GM12873 (cell line): ENCODE data around the gene TBX4.
A peak's percentile ranks its signal among the peaks of the same experiment; 100 is the strongest.

Experiments used
- TF ChIP-seq, protein P1 (sequence below): IDR thresholded peaks from 2 replicates; pipeline ENCODE4 v1.5.1; 2012; ENCODE audit warnings: low read depth, mild to moderate bottlenecking, moderate library complexity, low read length, control low read depth; ENCODE audit not compliant: insufficient read depth; ENCODE audit errors: missing control alignments

The TBX4 gene

GRCh38 chr17:61459939-61460718, 7.9 kb downstream of the TBX4 start:
- TF ChIP-seq, protein P1, sequence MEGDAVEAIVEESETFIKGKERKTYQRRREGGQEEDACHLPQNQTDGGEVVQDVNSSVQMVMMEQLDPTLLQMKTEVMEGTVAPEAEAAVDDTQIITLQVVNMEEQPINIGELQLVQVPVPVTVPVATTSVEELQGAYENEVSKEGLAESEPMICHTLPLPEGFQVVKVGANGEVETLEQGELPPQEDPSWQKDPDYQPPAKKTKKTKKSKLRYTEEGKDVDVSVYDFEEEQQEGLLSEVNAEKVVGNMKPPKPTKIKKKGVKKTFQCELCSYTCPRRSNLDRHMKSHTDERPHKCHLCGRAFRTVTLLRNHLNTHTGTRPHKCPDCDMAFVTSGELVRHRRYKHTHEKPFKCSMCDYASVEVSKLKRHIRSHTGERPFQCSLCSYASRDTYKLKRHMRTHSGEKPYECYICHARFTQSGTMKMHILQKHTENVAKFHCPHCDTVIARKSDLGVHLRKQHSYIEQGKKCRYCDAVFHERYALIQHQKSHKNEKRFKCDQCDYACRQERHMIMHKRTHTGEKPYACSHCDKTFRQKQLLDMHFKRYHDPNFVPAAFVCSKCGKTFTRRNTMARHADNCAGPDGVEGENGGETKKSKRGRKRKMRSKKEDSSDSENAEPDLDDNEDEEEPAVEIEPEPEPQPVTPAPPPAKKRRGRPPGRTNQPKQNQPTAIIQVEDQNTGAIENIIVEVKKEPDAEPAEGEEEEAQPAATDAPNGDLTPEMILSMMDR: no peak

DNA sequence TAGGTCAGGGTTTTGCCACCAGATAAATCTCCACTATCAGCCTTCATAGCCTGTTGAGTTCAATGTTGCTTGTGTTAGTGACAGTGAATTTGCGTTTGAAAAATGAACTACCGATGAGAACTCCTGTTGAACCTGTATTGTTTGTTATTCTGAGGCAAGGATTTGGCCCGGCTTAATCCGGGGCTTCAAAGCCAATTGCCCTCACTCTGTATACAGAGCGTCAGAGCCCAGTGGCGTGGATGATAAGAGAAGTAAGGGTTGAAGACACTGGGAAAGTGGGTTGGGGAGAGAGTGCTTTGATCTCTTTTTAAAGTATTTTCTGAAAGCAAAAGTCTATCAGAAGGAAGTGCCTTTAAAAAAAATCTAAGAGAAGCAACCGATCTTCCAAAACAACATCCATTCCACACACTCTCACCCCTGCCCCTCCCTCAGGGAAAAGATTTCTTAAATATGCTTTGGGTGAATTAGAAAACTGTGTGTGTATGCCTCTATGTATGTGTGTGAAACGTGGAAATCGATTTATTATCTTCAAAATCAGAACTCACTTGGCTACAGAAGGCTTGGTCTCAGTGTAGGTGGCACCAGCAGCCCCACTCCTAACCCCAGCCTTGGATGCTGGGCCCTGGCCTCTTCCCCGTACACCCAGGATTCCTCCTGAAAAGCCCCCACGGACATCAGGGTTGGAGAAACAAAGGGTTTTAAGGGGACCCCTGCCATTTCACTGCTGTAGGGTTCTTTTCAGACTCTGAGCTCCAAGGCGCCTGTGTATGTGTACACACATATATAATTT, 8.8 kb downstream of the TBX4 start:
- TF ChIP-seq, protein P1: no peak

GRCh38 chr17:61461586-61461966, 9.4 kb downstream of the TBX4 start:
- TF ChIP-seq, protein P1: no peak

DNA sequence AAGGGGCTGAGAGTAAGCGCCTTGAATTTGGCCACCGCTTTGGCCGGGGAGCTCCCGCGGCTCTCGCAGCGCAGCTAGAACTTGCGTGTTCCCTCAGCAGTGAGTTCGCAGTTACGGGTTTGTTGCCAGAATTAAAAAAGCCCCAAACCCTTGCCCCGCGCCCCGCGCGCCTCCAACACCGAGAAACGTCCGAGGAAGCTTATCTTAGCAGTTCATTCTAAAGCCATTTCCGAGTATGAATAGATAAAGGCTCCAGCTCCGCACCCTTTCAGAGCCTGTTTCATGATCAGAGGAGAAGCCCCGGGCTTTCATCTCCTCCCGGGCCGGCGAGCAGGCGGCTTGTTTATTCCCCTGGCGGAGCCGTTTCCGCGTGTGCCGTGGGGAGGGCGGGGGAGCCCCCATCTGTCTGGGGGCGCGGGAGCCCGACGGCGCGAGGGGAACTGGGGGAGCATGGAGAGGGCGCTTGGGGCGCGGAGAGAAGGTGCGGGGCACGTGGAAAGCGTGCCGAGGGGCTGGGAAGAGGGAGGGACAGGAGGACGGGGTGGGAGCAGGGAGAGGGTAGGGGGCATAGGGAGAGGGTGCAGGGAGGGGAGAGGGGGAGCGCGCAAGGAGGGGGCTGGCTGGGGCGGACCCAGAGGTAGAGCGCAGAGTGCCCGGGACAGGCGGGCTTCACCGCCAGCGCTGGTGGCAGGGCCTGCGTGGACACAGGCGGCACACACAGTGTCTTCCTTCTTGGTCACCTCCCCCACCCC, 9.9 kb downstream of the TBX4 start:
- TF ChIP-seq, protein P1: no peak

GRCh38 chr17:61462719-61463315, 10.6 kb downstream of the TBX4 start:
- TF ChIP-seq, protein P1: no peak

GRCh38 chr17:61463316-61464129, 11.3 kb downstream of the TBX4 start:
- TF ChIP-seq, protein P1: peak; percentile 13
